Type B pancreatic cell (in vitro differentiated cells): Measurements from ENCODE around the gene ANLN. TPM values are rescaled to one million over a fixed set of nuclear protein-coding genes. Genes with fewer than 3 reads are reported as not detected.

ENCODE experiments used
- total RNA-seq: library from RNA; stranded (reverse); gene quantifications from 2 replicates; pipeline ENCODE4 v1.2.1, GENCODE V29; 2021; ENCODE audit warnings: low replicate concordance

The ANLN gene
- total RNA-seq, 1 donor from 2014 or later, result 68.3 TPM

Other genes with a start within 250 kb of the ANLN start
- gene EEPD1, start 236.6 kb upstream of the ANLN start, total RNA-seq, result 3.8 and 35.8 TPM in 2 replicates